Measurements from ENCODE around the gene KIAA0930. TPM values are rescaled to one million over a fixed set of nuclear protein-coding genes. Genes with fewer than 3 reads are reported as not detected.

The KIAA0930 gene
- total RNA-seq, 2 donors from 2014 or later, result 38.5 to 44.8 TPM

- H3K4me3 ChIP-seq, result no peak overlapping the region
- DNase-seq, result no peak
- no peaks in the 10 kb centered on the region for H3K4me1 ChIP-seq
- H3K27ac ChIP-seq, result no peak overlapping the region
- no peaks in the 10 kb centered on the region for H3K27me3 ChIP-seq
- no peak overlapping the region for H3K9ac ChIP-seq (ENCODE audit: low read depth in 2 of 2, low read length in 2 of 2)
- intact Hi-C loops (cut with DNase I), result no loop called here
- peaks cover 9% of the 10 kb centered on the region for H3K36me3 ChIP-seq
- TF ChIP-seq CTCF (IDR thresholded peaks at IDR 0.05), result no peak
- no peaks in the 10 kb centered on the region for H3K9me3 ChIP-seq
Observed at GRCh38 chr22:45198463-45198795, 42.3 kb downstream of the KIAA0930 start.

GRCh38 chr22:45197606-45198462 is 42.9 kb downstream of the KIAA0930 start:
- no peak for DNase-seq
- no peak overlapping the region for H3K9ac ChIP-seq (ENCODE audit: low read depth in 2 of 2, low read length in 2 of 2)
- intact Hi-C loops (cut with DNase I), result no loop called here
- TF ChIP-seq CTCF (IDR thresholded peaks at IDR 0.05), result no peak
- H3K4me1 ChIP-seq, result no peaks in the 10 kb centered on the region
- H3K4me3 ChIP-seq, result no peak overlapping the region
- H3K9me3 ChIP-seq, result no peaks in the 10 kb centered on the region
- no peaks in the 10 kb centered on the region for H3K27me3 ChIP-seq
- H3K27ac ChIP-seq, result no peak overlapping the region
- H3K36me3 ChIP-seq, result peaks cover 9% of the 10 kb centered on the region

- no peak for DNase-seq
- Histone ChIP-seq H3K9ac (ENCODE audit: low read depth in 2 of 2, low read length in 2 of 2) (no peak overlapping the region), H3K4me1 (no peaks in the 10 kb centered on the region), H3K4me3 (no peak overlapping the region), H3K27ac (no peak overlapping the region), H3K9me3 (no peaks in the 10 kb centered on the region), H3K36me3 (peaks cover 9% of the 10 kb centered on the region), H3K27me3 (no peaks in the 10 kb centered on the region)
- no peak for TF ChIP-seq CTCF (IDR thresholded peaks at IDR 0.05)
- intact Hi-C loops (cut with DNase I), result no loop called here
Observed at GRCh38 chr22:45196926-45197605, 43.6 kb downstream of the KIAA0930 start.

- no peak for TF ChIP-seq CTCF (IDR thresholded peaks at IDR 0.05)
- no peaks in the 10 kb centered on the region for H3K9me3 ChIP-seq
- no peak overlapping the region for H3K27ac ChIP-seq
- no peaks in the 10 kb centered on the region for H3K27me3 ChIP-seq
- peaks cover 9% of the 10 kb centered on the region for H3K36me3 ChIP-seq
- H3K4me1 ChIP-seq, result no peaks in the 10 kb centered on the region
- intact Hi-C loops (cut with DNase I), result no loop called here
- H3K4me3 ChIP-seq, result no peak overlapping the region
- DNase-seq, result no peak
- H3K9ac ChIP-seq (ENCODE audit: low read depth in 2 of 2, low read length in 2 of 2), result no peak overlapping the region
Observed at GRCh38 chr22:45196308-45196707, 44.4 kb downstream of the KIAA0930 start.

GRCh38 chr22:45195616-45196015 is 45.1 kb downstream of the KIAA0930 start:
- Histone ChIP-seq H3K27ac (no peak overlapping the region), H3K36me3 (peaks cover 9% of the 10 kb centered on the region), H3K4me3 (no peak overlapping the region), H3K27me3 (no peaks in the 10 kb centered on the region), H3K4me1 (no peaks in the 10 kb centered on the region), H3K9ac (ENCODE audit: low read depth in 2 of 2, low read length in 2 of 2) (no peak overlapping the region), H3K9me3 (no peaks in the 10 kb centered on the region)
- no peak for TF ChIP-seq CTCF (IDR thresholded peaks at IDR 0.05)
- DNase-seq, result no peak
- intact Hi-C loops (cut with DNase I), result no loop called here

All from colonic mucosa (tissue), 4 donors.